Activated CD8-positive, alpha-beta memory T cell treated with anti-CD3 and anti-CD28 coated beads, Interleukin-2, amount 50 U/mL, for 24 hours (primary cell): Measurements from ENCODE around the gene NEXN.

Experiments used
- DNase-seq: peaks from one replicate; pipeline ENCODE4 v3.0.0-alpha.2; 2020; ENCODE audit errors: extremely low read depth

Gene NEXN

GRCh38 chr1:77888081-77888780, at the start of gene NEXN:
Gene NEXN, plus strand, starts transcription at chr1:77888624. Its CDS starts 27,483 bp downstream, at chr1:77916107.
- no peak for DNase-seq

GRCh38 chr1:77841574-77841973, 46.9 kb upstream of the NEXN start:
- DNase-seq: no peak

DNA sequence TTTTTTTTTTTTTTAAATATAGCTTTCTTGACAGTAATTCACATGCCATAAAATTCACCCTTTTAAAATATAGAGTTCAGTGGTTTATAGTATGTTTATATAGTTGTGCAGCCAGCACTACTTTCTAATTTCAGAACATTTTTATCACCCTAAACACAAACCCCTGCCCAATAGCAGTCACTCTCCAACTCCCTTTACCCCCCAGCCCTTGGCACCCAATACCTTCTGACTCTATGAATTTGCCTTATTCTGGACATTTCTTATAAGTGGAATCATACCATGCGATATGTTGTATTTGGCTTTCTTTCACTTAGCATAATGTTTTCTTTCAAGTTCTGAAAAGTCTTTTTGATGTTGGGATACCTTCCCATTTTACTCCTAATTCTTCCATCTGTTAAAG, 42.5 kb upstream of the NEXN start:
- DNase-seq: no peak

- no peak for DNase-seq
Measured at GRCh38 chr1:77846966-77847365, 41.5 kb upstream of the NEXN start.

DNA sequence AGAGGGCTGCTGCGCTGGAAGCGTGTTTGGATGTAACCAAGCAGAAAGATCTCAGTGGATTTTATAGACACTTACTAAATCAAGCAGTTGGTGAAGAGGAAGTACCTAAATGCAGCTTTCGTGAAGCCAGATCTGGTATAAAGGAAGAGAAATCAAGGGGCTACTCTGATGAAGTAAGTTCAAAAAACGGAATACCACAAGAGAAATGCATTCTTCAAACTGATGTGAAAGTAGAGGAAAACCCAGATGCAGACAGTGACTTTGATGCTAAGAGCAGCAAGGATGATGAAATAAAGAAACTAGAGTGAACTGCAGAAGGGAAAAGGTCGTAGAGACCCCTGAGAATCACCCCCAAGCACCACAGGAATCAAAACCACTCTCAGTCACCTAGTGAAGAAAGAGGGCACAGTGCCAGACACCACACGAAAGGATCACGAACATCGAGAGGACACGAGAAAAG, 40.8 kb upstream of the NEXN start:
- DNase-seq: no peak

- no peak for DNase-seq
Measured at GRCh38 chr1:77850082-77850481, 38.3 kb upstream of the NEXN start.

GRCh38 chr1:77857552-77857951, 30.9 kb upstream of the NEXN start:
- no peak for DNase-seq

- DNase-seq: no peak
Measured at GRCh38 chr1:77858725-77859124, 29.7 kb upstream of the NEXN start.

GRCh38 chr1:77859248-77859647, 29.2 kb upstream of the NEXN start:
- DNase-seq: no peak

DNA sequence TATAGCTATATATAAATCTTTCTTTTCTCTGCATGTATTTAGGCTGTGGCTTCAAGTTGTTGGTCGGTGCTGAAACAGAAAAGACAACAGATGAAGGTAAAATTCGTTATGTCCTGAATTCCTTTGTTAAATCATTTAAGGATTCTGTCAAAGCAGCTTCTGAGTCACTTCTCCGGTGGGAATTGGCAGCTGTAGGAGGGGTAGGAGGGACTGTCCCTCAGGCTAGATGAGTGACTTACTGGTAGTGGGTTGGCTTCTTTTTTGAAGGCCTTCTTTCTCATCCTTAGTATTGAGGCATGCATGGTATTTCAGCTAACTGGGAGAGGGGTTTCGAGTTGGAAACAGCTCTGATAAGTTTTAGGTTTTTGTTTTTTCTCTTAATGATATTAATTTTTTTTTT, 22.1 kb upstream of the NEXN start:
- no peak for DNase-seq

DNA sequence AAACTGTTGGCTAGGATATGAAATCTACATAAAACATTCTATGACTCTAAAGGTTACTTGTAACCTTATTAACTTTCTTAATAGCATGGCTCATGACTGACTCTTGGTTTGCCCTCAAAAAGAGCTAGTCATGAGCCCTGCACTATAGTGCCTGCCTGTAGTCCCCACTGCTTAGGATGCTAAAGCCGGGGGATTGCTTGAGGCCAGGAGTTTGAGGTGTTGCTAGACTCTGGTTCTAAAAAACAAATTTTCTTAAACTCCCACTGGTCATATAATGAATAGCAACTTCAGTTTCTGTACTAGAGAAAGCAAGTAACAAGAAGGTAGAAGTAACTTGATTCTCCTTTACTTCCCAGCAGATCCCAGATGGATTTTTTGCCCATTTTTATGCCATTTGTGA, 15.8 kb upstream of the NEXN start:
- no peak for DNase-seq

DNA sequence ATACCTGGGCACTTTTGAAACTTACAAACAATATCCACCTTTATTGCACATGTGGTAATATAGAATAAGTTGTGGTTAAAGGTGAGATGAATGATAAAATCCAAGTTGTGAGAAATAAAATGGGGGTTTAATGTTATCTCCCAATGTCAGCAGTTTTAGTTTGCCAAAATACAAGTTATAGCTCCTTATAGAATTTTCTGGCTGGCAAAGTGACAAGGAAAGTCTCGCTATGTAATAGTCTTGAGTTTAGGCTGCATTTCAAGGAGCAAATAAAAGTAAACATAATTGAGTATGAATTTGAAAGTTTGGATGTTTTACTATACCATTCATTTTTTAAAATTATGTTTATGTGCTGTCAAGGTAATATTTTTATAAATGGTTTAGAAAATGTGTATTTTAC, 15.0 kb upstream of the NEXN start:
- DNase-seq: no peak

GRCh38 chr1:77874804-77875445, 13.5 kb upstream of the NEXN start:
- no peak for DNase-seq

GRCh38 chr1:77876884-77877283, 11.5 kb upstream of the NEXN start:
- no peak for DNase-seq

GRCh38 chr1:77881061-77881460, 7.4 kb upstream of the NEXN start:
- no peak for DNase-seq

- no peak for DNase-seq
Measured at GRCh38 chr1:77882411-77882810, 6.0 kb upstream of the NEXN start.

DNA sequence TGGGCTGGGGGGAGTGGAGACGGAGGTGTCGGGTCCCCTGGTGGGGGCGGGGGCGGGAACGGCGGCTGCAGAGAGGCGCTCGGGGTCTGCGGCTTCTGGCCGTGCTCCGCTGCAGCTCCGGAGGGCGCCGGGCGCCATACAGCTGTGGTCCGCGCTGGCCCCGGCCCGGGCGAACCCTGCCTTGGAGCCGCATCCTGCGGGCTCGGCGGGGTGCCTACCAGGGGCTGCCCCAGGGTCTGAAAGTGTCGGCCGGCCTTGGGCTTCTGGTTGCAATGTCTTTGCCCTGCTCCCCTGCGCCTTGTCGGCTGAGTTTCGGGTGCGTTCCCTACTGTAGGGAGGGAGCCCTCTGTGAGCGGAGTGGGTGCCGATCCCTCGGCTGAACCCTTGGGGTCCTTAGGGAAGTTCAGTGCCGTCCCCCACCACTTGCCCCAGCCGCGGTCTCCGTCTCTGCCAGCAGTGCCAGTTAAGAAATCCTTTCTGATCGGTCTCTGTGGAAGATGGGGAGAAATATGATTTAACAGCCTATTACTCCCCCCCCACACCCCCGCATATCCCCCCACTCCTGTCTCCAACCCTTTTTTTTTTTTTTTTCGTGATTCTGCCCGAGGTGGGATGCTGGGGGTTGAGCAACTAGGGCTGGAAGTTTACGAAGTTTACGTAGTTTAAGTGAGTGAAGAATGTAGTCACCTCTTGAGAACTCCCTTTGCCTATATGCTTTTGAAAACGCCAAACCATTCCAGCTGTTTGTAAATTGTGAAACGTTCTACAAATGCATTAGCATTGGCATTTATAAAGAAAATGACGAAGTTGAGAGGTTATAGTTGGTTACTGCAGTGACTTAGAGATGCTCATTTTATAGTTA, 588 bp downstream of the NEXN start:
- DNase-seq: no peak

- DNase-seq: no peak
Measured at GRCh38 chr1:77889671-77890070, 1.2 kb downstream of the NEXN start.

DNA sequence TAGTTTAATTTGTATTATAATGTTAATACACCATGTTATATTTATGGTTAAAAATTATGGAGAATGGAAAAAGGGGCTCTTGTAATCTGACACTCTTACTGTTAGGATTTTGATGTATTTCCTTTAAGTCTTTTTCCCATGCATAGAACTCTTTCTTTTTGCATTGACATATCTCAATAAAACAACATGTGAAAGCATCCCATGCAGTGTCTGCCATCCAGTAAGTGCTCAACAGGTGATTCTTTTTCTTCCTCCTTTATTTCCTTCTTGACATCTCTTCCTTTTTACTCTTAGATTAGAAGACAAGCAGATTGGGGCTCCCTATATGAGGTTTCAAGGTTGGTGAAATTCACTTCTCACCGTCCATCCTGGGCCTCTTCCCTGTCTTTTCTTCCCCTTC, 2.8 kb downstream of the NEXN start:
- DNase-seq: no peak

GRCh38 chr1:77899647-77900320, 11.4 kb downstream of the NEXN start:
- DNase-seq: no peak

- no peak for DNase-seq
Measured at GRCh38 chr1:77900687-77901293, 12.4 kb downstream of the NEXN start.

DNA sequence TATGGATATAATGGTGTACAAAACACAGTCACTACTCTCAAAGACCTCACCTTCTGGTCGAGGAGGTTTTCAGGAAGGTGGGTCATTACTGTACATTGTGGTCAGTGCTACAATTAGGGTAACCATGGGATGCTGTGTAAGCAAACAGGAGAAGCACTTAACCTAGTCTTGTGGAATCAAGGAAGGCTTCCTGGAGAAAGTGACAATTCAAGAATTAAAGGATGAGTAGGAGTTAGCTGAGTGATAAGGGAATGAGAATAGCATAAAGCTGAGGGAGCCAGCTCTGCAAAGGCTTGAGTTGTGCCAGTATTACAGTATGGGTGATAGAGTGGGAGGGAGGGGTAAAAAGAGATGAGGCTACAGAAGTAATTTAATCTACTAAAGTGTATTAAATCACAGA, 17.2 kb downstream of the NEXN start:
- DNase-seq: no peak
